A549 (cell line): ENCODE measurements around the gene MAST3.

Source experiments
- HOXA7 ChIP-seq: fragments of 250-450 bp; sonication (Bioruptor Pico); IDR thresholded peaks from 2 replicates; pipeline ENCODE4 v1.5.0; 2020; ENCODE audit warnings: mild to moderate bottlenecking, moderate library complexity
- MAX ChIP-seq: IDR thresholded peaks from 2 replicates; pipeline ENCODE4 v1.6.1; 2012
- MYC ChIP-seq: IDR thresholded peaks from 2 replicates; pipeline ENCODE4 v1.6.1; 2012; ENCODE audit warnings: mild to moderate bottlenecking, inconsistent platforms, low read length, improper control_type of control experiment, borderline replicate concordance
- PHF8 ChIP-seq: fragments of 200-600 bp; sonication (generic); IDR thresholded peaks from 2 replicates; pipeline ENCODE4 v1.6.1; 2016; ENCODE audit warnings: low read depth, mild to moderate bottlenecking, antibody characterized with exemption, moderate library complexity, borderline replicate concordance
- RFX5 ChIP-seq: fragments of 450-650 bp; IDR thresholded peaks from 2 replicates; pipeline ENCODE4 v1.7.1; 2014; ENCODE audit warnings: antibody characterized with exemption, mild to moderate bottlenecking, moderate library complexity
- USF2 ChIP-seq: fragments of 450-650 bp; IDR thresholded peaks from 2 replicates; pipeline ENCODE4 v1.6.1; 2014; ENCODE audit warnings: antibody characterized with exemption
- TF ChIP-seq, protein P1 (sequence below): fragments of >200 bp; sonication (Bioruptor Twin); formaldehyde crosslinking; IDR thresholded peaks from 3 replicates; pipeline ENCODE4 v1.5.1; 2016
- TF ChIP-seq, protein P2 (sequence below): fragments of 200-600 bp; sonication (generic); IDR thresholded peaks from 2 replicates; pipeline ENCODE4 v1.6.1; 2016; ENCODE audit warnings: antibody characterized with exemption, mild to moderate bottlenecking, moderate library complexity

DNA sequence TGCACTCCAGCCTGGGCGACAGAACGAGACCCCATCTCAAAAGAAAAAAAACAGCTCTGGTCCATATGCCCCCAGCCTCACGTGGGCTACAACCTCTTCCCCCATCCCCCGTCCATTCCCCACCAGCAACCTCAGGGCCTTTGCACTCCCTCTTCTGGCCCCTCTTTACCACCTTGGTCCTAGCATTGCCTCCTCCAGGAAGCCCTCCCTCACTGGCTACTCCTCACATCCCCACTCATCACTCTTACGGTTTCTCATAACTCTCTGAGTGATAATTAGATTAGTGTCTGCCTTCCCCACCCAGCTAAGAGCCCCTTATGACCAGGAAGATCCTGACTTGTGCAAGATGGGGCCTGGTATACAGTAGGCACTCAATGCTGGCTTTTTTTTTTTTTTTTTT is 41.6 kb upstream of the MAST3 start:
- TF ChIP-seq, protein P1, sequence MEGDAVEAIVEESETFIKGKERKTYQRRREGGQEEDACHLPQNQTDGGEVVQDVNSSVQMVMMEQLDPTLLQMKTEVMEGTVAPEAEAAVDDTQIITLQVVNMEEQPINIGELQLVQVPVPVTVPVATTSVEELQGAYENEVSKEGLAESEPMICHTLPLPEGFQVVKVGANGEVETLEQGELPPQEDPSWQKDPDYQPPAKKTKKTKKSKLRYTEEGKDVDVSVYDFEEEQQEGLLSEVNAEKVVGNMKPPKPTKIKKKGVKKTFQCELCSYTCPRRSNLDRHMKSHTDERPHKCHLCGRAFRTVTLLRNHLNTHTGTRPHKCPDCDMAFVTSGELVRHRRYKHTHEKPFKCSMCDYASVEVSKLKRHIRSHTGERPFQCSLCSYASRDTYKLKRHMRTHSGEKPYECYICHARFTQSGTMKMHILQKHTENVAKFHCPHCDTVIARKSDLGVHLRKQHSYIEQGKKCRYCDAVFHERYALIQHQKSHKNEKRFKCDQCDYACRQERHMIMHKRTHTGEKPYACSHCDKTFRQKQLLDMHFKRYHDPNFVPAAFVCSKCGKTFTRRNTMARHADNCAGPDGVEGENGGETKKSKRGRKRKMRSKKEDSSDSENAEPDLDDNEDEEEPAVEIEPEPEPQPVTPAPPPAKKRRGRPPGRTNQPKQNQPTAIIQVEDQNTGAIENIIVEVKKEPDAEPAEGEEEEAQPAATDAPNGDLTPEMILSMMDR = no peak
- TF ChIP-seq, protein P2, sequence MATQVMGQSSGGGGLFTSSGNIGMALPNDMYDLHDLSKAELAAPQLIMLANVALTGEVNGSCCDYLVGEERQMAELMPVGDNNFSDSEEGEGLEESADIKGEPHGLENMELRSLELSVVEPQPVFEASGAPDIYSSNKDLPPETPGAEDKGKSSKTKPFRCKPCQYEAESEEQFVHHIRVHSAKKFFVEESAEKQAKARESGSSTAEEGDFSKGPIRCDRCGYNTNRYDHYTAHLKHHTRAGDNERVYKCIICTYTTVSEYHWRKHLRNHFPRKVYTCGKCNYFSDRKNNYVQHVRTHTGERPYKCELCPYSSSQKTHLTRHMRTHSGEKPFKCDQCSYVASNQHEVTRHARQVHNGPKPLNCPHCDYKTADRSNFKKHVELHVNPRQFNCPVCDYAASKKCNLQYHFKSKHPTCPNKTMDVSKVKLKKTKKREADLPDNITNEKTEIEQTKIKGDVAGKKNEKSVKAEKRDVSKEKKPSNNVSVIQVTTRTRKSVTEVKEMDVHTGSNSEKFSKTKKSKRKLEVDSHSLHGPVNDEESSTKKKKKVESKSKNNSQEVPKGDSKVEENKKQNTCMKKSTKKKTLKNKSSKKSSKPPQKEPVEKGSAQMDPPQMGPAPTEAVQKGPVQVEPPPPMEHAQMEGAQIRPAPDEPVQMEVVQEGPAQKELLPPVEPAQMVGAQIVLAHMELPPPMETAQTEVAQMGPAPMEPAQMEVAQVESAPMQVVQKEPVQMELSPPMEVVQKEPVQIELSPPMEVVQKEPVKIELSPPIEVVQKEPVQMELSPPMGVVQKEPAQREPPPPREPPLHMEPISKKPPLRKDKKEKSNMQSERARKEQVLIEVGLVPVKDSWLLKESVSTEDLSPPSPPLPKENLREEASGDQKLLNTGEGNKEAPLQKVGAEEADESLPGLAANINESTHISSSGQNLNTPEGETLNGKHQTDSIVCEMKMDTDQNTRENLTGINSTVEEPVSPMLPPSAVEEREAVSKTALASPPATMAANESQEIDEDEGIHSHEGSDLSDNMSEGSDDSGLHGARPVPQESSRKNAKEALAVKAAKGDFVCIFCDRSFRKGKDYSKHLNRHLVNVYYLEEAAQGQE = no peak
- no peak for TF ChIP-seq HOXA7 (CRISPR knock-in tag)
- TF ChIP-seq USF2 = no peak
- no peak for TF ChIP-seq PHF8
- no peak for TF ChIP-seq MAX
- TF ChIP-seq MYC = no peak
- TF ChIP-seq RFX5 = no peak
